GM21619 (cell line): Measurements from ENCODE around the gene ASF1A.
A peak's percentile ranks its signal among the peaks of the same experiment; 100 is the strongest.

Experiments used
- ATAC-seq: cut with Tn5 transposase; IDR thresholded peaks from one replicate; pipeline ENCODE4 v1.9.1; 2021; ENCODE audit not compliant: unreplicated experiment

Gene ASF1A

DNA sequence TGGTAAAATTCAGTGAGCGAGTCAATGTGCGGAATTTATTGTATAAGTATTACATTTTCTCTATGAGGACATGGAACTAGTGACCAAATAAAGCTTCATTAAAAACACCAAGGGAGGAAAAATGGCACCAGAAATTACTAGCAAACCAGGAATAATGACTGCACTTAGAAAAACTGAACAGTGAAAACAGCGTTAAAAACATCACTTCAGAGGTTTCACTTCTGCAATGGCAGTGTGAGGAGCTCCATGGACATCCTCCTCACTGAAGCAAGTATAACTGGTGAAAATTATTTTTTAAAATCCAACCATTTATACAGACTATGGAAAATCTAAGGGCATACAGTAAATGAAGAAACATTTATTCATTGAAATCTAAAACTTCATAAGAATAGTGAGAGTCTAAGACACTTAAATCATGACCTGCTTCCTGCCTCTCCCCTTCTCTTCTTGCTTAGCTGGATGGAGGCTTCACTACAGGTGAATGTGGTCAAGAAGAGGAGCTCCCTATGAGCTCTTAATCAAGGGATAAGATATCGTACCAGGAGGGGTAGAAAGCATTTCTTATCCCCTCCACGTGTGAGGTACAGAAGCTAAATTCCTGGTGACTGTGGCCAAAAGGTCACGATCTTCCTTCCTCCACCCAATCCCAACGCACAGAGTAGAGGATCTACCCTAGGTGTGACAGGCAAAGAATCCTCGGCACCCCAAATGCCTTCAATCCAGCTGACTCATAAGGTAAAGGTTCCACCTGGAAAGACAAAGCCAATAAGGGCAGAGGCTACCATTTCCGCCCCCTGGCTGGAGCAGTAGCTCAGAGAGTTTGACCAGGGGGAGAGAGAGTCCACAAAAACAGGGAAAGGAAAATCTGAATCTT, 12.3 kb upstream of the ASF1A start:
- peak; percentile 84 for ATAC-seq

DNA sequence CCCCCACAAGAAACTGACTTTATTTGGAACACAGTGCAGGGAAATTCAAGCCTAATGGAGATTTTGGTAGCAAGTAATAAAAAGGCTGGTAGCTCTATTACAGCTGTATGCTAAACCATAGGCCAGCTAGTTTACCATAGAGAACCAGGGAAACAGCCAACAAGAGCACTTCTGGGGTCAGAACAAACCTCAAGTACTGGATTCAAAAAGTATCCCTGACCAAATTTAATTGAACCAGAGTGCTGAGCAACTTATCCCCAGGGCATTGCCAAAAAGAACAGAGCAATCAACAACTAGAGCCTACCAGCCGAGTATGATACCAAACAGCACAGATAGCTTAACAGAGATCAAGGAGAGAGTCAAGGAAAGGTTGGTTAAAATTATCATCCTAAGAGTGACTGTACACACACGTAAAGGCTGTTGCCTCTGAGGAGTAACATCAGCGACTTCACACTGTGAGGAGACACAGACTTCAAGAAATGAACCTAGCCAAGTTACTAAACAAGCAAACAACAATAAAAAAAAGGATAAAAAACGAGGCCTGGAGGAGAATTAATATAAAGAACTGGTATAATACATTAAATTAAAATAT, 11.5 kb upstream of the ASF1A start:
- ATAC-seq: no peak

DNA sequence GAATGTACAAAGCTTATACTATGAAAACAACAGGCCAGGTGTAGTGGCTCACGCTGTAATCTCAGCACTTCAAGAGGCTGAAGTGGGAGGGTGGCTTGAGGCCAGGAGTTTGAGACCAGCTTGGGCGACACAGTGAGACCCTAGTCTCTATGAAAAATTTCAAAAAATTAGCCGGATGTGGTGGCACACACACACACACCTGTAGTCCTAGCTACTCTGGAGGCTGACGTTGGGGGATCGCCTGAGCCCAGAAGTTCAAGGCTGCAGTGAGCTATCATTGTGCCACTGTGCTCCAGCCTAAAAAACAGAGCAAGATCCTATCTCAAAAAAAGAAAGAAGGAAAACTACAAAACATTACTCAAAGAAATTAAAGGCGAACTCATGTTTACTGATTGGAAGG, 7.3 kb upstream of the ASF1A start:
- ATAC-seq: no peak

DNA sequence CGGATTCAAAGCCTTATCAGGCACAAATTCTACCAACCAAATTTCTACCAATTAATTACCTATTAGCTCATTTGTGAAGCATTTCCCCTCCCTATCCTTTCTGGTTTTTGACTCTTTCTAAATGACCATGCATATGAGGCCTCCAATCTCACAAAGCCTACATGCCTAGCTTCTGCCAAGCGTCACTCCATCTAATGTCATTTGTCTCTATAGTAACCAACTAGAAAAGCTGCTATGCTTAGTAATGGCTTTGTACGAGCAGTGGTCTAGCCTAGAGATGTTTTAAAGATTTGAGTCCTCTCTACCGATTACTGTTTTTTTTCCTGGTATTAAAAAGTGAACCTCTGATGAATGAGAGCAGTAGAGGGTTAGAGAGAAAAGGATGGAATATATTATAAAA, 4.8 kb upstream of the ASF1A start:
- no peak for ATAC-seq

DNA sequence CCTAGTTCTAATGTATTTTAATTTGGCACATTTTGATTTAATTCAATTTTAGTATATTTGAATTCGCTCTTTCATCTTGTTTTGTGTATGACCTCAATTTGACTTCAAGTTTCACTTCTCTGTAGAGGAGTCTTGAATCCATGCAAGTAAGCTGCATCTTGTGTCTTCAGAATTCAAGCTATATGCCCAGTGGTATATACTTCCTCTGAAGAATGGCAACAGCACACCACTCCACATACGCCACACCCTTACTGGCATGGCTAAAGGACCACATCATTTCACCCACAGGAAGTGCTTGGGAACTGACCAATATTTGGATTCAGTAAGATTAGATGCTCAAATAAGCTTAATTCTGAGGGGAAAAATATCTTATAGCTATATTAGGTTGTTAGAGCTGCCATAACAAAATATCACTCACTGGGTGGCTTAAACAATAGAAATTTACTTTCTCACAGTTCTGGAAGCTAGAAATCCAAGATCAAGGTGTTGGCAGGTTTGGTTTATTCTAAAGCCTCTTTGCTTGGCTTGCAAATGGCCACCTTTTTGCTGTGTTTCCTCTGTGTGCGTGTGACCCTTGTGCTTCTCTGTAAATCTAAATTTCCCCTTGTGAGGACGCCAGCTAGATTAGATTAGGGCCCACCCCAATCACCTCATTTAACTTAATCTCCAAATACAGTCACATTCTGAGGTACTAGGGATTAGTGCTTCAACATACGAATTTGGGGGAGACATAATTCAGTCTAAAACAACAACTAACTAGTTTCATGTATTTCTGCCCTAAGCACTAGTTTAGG, 2.8 kb upstream of the ASF1A start:
- no peak for ATAC-seq

DNA sequence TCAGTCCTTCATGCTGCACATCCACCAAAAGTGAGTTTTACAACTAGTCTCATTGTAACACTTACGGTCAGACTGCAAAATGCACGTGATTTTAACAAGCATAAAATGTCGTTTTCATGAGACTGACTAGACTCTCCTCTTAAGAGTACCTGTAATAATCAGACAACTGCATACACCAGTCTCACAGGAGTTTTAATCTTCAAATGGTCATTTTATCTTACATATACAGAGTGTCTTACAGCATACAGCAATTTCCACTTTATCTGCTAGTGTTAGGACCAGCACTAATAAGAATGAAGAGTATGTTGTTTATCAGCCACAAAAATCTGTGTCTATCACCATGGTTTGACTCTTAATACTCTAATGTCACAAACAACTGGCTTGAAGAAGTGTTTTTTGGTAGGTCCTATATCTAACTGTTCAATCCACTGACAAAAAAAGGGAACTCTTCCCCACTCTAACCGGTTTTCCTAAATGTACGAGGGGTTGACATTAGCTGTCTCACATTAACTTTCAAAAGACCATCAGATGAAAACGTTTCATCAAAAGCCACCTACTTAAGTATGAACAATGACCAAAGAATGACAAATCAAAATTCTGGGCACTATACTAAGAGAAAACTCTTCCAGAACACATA, 1.5 kb upstream of the ASF1A start:
- no peak for ATAC-seq

DNA sequence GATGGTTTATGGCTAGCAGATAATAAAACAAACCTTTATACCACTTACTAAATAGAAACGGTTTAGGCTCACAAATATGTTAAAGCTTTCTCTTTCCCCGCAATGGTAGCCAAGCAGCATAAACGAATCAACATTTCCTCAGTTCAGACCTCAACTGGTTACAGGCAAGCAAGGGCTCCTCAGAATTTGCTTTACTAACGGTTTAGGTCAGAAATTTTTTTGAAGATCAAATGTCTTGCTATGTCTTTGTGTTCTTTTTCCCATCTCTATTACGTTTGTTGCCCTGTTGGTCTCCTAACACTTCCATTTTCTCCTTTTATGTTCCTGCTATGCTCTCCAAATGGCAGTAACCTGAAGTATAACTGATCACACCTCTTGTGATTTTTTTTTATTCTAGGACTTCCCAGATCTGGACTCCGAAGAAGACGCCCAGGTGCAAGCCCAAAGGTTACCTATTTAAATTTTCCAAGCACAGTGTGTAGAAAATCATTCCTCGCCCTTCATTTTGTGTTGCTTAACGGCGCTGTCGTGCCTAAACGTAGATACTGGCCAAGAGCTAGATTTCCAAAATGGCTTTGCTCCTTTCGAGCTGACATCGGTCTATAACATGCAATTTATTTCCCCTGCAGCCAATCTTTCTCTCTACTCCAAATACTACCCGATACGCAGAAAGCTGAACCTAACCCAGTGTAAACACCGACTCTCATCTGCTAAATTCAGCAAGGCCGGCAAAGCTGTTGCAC, 717 bp upstream of the ASF1A start:
- no peak for ATAC-seq

DNA sequence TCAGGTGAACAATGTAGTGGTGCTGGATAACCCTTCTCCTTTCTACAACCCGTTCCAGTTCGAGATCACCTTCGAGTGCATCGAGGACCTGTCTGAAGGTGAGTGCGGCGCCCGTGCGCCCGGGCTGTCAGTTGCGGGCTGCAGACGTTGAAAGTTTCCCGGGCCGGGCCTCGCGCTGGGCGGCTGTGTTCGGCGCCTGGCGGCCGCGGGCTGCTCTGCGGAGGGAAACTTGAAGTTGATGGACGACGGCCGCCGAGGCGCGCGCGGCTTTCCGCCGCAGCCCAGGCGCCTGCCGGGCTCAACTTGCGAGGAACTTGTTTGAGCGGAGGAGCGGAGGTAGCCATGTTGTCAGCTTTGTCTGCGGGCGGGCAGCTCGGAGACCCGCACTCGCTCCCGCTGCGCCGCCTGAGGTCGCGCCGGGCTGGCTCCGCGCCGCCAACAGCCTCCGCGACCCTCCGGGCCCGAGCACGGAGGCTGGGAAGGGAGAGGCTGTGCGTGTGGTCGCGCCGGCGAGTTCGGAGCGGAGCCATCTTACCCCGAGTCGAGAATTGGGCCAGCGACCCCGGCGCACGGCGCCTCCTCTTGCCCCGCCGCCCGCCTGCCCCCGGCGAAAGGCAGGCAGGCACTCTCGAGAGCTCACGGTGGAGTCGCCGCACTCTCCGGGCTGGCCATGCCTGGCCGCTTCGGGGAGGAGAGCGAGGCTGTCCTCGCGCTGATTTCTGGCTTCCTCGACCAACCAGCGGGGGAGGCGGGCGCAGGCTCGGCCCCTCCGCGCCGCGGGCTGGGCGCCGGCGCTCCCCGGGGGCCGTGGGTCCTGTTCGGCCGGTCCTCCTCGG, 691 bp downstream of the ASF1A start:
- peak; percentile 35 for ATAC-seq

DNA sequence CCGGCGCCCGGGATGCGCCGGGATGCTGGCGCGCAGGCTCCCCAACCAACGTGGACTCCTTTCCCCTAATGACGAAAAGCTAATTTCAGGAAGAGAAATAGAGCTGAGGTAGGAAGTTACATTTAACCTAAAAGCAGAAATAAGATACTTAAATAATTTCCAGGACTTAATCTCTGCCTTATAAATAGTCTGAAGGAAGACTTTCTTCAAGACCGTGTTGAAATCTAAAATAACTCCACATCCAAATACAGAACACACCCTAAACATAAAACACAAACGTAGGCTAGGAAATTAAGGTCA, 1.3 kb downstream of the ASF1A start:
- no peak for ATAC-seq

DNA sequence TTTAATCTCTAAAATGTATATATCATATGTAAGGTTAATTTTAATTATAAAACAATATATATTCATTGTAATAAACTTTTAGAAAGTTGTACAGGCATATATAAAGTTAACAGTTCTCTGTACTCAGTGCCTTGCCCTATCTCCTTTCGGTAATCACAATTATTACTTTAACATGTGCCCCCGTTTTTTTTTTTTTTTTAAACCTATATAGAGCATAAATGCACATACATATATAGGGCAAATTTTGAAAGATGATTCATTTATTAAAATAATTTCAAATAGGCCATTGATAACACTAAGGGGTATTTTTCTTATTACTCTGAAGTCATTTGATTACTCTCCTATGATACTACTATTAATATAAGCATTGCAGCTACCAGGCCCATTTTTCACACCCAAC, 1.9 kb downstream of the ASF1A start:
- ATAC-seq: no peak

DNA sequence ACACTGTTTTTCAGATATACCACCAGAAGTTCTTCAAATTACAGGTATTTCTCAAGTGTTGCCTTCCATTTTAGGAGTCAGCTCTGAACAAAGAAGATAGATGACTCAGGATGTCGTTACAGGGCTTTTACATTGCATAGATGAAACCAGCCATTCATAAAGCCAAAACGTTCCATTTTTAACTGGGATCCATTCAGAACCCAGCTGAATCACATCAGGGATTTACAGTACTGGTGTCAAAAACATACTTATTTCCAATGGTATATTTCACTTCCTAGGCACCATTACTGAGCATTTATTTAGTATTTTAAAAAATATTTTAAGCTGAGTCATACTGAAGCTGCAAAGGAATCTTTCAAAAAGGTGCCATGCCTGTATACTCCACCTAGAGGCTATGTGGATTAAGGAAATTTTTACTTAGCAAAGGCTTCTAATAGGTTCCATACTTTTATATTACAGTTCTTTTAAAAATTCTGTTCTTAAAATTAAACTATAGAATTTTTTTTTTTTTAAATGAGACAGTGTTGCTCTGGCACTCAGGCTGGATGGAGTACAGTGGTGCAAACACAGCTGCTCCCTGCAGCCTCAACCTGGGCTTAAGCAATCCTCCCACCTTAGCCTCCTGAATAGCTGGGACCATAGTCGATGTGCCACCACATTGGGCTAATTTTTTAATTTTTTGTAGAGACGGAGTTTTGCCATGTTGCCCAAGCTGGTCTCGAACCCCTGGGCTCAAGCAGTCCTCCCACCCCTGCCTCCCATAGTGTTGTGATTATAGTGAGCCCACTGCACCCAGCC, 2.6 kb downstream of the ASF1A start:
- peak; percentile 15 for ATAC-seq

DNA sequence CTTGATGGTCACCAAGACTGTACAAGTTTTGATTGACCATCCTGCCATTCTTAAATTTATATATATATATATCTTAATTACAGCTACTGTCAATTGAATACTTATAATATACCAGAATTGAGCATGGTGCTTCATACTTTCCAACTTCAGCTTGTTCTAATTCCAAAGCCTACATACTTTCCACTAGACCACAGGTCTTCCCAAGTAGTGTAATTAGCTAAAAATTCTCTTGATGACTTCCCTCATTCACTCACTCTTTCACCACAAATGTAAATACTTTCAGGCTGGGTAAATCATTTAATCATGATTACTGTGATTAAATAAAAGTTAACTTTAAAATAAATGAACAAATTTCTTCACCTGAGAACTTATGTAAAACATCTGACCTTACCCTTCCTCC, 3.4 kb downstream of the ASF1A start:
- no peak for ATAC-seq

DNA sequence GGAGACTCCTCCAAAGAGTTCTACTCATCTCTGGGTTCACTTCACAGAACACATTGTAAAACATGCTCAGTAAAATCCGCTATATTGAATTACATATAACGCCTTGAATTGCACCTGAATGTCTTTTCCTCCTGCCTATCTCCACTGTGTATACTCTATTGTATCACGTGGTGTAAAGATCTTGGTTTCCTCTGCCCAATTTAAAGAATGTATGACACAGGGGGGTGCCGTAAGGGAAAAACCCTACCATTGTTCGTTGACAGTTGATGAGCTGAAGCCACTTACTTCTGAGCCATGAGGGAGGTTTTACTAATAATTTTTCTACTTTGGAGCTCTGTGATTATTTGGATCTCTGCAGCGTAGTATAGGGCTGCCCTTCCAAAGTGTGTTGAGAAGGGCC, 6.0 kb downstream of the ASF1A start:
- no peak for ATAC-seq

DNA sequence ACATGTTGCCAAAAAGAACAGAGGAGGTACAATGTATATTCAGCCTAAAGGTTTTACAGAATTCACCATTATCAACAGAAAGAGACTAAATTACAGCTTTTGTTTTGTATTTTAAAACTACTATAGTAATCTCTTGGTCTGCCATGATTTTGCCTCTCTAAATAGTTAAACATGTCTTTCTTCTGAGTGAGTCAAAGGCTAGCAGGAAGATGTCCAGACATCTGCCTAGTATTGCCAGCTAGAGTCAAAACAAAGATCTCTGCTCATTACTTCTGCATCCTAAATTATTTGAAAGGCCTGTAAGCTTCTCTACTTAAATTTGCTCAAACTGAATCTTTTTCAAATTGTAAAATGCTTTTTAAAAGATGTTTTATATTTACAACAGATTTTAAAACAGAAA, 8.8 kb downstream of the ASF1A start:
- no peak for ATAC-seq

DNA sequence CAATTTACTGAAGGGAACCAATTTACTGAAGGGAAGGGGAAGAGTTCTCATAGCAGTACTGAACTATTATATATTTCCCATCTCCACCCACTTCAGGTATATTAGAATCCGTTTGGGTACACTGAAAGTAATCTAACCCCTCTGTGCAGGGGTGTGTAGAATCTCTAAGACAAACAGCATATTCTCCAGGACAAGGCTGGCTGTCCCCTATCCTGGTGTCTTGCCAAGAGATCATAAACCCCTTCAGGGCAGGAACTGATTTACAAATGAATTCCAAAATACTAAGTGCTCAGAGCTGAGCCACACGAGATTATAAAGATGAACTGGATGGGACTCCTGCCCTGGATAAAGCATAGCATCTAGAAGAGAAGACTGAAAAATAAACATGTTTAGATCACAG, 9.2 kb downstream of the ASF1A start:
- no peak for ATAC-seq

DNA sequence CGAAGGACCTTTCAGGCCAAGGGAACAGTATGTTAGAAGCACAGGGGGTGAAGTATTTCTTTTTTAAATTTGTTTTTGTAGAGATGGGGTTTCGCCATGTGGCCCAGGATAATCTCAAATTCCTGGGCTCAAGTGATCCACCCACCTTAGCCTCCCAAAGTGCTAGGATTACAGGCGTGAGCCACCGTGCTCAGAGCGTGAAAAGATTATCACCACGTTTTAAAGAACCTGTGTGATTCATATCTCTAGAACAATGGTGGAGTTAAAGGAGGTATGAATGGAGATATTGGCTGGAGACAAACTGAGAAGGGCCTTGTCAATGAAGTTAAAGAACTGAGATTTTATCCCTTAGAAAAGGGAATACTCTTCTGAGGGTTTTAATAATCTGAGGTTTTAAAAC, 9.7 kb downstream of the ASF1A start:
- ATAC-seq: no peak

DNA sequence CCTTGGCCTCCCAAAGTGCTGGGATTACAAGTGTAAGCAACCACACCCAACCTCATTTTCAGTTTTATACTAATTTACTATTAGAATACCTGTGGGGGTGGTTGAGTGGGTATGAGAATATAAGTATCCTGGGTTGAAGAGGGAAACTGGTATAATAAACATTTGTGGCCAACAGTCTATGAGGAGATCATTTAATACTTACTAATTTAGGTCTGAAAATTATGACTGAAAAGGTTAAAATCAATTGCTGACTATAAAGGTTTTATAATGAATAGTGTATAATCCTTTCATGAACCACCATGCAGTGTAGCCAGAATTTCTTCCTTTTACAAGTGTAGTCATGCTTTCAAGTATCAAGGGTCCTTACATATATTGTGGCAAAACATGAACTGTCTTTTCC, 11.1 kb downstream of the ASF1A start:
- no peak for ATAC-seq

DNA sequence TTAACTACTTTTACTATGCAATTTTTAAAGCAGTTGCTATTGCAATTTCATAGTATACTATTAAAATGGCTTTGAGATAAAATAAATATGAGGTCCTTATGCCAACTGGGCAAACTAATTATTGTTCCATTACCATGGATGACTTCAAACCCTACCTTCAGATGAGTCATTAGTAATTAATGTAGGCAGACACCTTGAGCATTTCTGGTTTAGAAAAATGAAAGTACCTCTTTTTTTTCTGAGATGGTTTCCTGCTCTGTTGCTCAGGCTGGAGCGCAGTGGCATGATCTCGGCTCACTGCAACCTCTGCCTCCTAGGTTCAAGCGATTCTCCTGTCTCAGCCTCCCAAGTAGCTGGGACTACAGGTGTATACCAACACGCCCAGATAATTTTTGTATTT, 11.9 kb downstream of the ASF1A start:
- no peak for ATAC-seq

DNA sequence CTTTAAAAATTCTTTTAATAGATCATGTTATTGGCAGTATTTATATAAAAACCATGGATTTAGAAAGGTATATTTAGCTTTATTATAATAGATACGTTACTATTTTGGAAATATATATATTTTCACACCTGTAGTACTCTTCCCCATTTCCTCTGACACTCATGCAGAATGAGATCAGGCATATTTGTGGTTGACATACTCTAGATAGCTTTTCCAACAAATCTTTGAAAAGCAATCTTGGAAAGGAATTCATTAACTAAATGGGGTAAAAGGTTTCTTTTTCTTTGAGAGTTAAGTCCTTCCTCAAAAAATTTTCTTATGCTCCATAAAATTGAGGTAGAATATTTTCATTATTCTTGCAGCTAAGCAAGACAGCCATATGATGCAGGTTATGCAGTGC, 14.5 kb downstream of the ASF1A start:
- ATAC-seq: no peak
